Erythroblast (primary cell): ENCODE data around the gene LLGL2.

Experiments
- GATA1 ChIP-seq: IDR thresholded peaks from 2 replicates; pipeline ENCODE4 v1.6.1; 2011; ENCODE audit warnings: low read depth, mild to moderate bottlenecking, control low read depth, low read length, moderate library complexity
- POLR2A ChIP-seq: IDR thresholded peaks from 2 replicates; pipeline ENCODE4 v1.6.1; 2011; ENCODE audit warnings: mild to moderate bottlenecking, low read length

DNA sequence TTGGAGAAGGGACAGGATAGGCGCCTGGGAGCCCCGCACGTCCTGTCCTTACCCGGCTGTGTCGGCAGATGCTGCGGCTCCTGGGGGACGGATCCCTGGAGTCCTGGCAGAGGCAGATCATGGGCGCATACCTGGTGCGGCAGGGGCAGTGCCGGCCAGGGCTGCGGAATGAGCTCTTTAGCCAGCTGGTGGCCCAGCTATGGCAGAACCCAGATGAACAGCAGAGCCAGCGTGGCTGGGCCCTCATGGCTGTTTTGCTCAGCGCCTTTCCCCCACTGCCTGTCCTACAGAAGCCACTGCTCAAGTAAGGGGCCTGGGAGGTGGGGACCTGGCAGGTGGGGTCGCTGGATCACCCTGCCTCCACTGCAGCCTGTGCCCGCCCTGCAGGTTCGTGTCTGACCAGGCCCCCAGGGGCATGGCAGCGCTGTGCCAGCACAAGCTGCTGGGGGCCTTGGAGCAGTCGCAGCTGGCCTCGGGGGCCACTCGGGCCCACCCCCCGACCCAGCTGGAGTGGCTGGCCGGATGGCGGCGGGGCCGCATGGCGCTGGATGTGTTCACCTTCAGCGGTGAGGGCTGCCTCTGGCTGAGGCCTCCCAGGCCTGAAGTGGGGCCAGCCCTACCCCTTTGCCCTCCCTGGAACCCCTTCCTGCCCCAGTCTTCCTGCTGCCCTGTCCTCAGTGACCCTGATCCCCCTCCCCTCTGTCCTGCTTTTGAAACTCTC lies 87.6 kb downstream of the LLGL2 start:
- TF ChIP-seq POLR2A (no peak), GATA1 (no peak)
